HepG2 (cell line): ENCODE data around the gene ADSS1. TPM values are rescaled to one million over a fixed set of nuclear protein-coding genes. Genes with fewer than 3 reads are reported as not detected.

Experiments used
- ELF4 ChIP-seq: sonication (generic); formaldehyde crosslinking; IDR thresholded peaks from 2 replicates; pipeline ENCODE4 v1.5.0; 2020; ENCODE audit warnings: missing genetic modification reagents, mild to moderate bottlenecking, moderate library complexity, borderline replicate concordance
- GABPA ChIP-seq, 2 experiments: IDR thresholded peaks; 2 replicates each; pipeline ENCODE4 v1.6.1; 2011 to 2016; ENCODE audit warnings: low read depth in 2 of 2, low read length in 1 of 2, missing biosample characterization in 1 of 2, missing genetic modification characterization in 1 of 2
- GABPB1 ChIP-seq: IDR thresholded peaks from 2 replicates; pipeline ENCODE4 v1.6.1; 2016; ENCODE audit warnings: mild to moderate bottlenecking, missing genetic modification reagents, moderate library complexity, missing compliant biosample characterization
- JUN ChIP-seq: sonication (generic); formaldehyde crosslinking; IDR thresholded peaks from 2 replicates; pipeline ENCODE4 v1.4.0; 2020; ENCODE audit warnings: mild to moderate bottlenecking, missing genetic modification reagents
- NFE2L1 ChIP-seq: sonication (generic); formaldehyde crosslinking; IDR thresholded peaks from 2 replicates; pipeline ENCODE4 v1.4.0; 2020; ENCODE audit warnings: missing genetic modification reagents, mild to moderate bottlenecking, borderline replicate concordance
- NPAS2 ChIP-seq: sonication (generic); formaldehyde crosslinking; IDR thresholded peaks from 2 replicates; pipeline ENCODE4 v1.8.0; 2022; ENCODE audit warnings: mild to moderate bottlenecking, missing genetic modification reagents, borderline replicate concordance
- SNAI1 ChIP-seq: sonication (generic); formaldehyde crosslinking; IDR thresholded peaks from 2 replicates; pipeline ENCODE4 v1.5.0; 2020; ENCODE audit warnings: mild to moderate bottlenecking, missing genetic modification reagents, borderline replicate concordance
- TBL1XR1 ChIP-seq: fragments of 150-350 bp; IDR thresholded peaks from 2 replicates; pipeline ENCODE4 v1.6.1; 2014; ENCODE audit warnings: borderline replicate concordance, low read length; ENCODE audit not compliant: partially characterized antibody
- WIZ ChIP-seq: sonication (generic); formaldehyde crosslinking; IDR thresholded peaks from 2 replicates; pipeline ENCODE4 v1.5.1; 2020; ENCODE audit warnings: mild to moderate bottlenecking, missing genetic modification reagents
- ZBTB8A ChIP-seq: sonication (generic); formaldehyde crosslinking; IDR thresholded peaks from 2 replicates; pipeline ENCODE4 v1.4.0; 2020; ENCODE audit warnings: mild to moderate bottlenecking, low read depth, missing genetic modification reagents, borderline replicate concordance
- ZKSCAN1 ChIP-seq: fragments of 150-350 bp; IDR thresholded peaks from 2 replicates; pipeline ENCODE4 v1.6.1; 2014; ENCODE audit warnings: low read length
- ZNF263 ChIP-seq: sonication (generic); formaldehyde crosslinking; IDR thresholded peaks from 2 replicates; pipeline ENCODE4 v1.4.0; 2020; ENCODE audit warnings: missing genetic modification reagents
- ZNF530 ChIP-seq: sonication (generic); formaldehyde crosslinking; IDR thresholded peaks from 2 replicates; pipeline ENCODE4 v1.5.0; 2020; ENCODE audit warnings: low read depth, mild to moderate bottlenecking, missing genetic modification reagents
- ZNF782 ChIP-seq: sonication (generic); formaldehyde crosslinking; IDR thresholded peaks from 2 replicates; pipeline ENCODE4 v1.4.0; 2020; ENCODE audit warnings: missing genetic modification reagents, mild to moderate bottlenecking, borderline replicate concordance
- polyA plus RNA-seq, 8 experiments: library from polyadenylated mRNA; depleted of rRNA in 3 of 8; stranded (reverse) in 7 of 8; unstranded in 1 of 8; fragments of >200 nt; fragmentation: Illumina TruSeq in 4 of 8; extraction: Trizol in 4 of 8; gene quantifications; 2 replicates each; pipeline versions ENCODE4 v1.2.1 to v1.2.3, GENCODE V29; 2011 to 2016; ENCODE audit warnings: low read depth in 4 of 8, missing spikeins in 1 of 8, mixed read lengths in 1 of 8; ENCODE audit not compliant: insufficient read depth in 1 of 8
- total RNA-seq, 5 experiments: library from RNA; depleted of rRNA; stranded (reverse); fragments of >200 nt; fragmentation: Illumina TruSeq; extraction: Trizol; gene quantifications; 2 replicates each; pipeline ENCODE4 v1.2.3, GENCODE V29; 2016; ENCODE audit warnings: low read depth in 1 of 5
- TF ChIP-seq, protein P1 (sequence below): IDR thresholded peaks from 2 replicates; pipeline ENCODE4 v1.6.1; 2012; ENCODE audit warnings: low read length, improper control_type of control experiment
- TF ChIP-seq, protein P2 (sequence below): sonication (generic); formaldehyde crosslinking; IDR thresholded peaks from 2 replicates; pipeline ENCODE4 v1.8.0; 2023; ENCODE audit warnings: mild to moderate bottlenecking, missing genetic modification reagents
- TF ChIP-seq, protein P3 (sequence below): sonication (generic); formaldehyde crosslinking; IDR thresholded peaks from 2 replicates; pipeline ENCODE4 v1.4.0; 2020; ENCODE audit warnings: missing genetic modification reagents
- TF ChIP-seq, protein P4 (sequence below): sonication (generic); formaldehyde crosslinking; IDR thresholded peaks from 2 replicates; pipeline ENCODE4 v1.5.0; 2020; ENCODE audit warnings: mild to moderate bottlenecking, missing genetic modification reagents
- TF ChIP-seq, protein P5 (sequence below): sonication (generic); formaldehyde crosslinking; IDR thresholded peaks from 2 replicates; pipeline ENCODE4 v1.4.0; 2020; ENCODE audit warnings: missing genetic modification reagents; ENCODE audit errors: not compliant biosample characterization

Gene ADSS1
- total and polyA plus RNA-seq, 2 of the 13 experiments (the other 11 are each of a cell fraction or from before 2014, with no cell fraction given), result 1.0 to 36.7 TPM

DNA sequence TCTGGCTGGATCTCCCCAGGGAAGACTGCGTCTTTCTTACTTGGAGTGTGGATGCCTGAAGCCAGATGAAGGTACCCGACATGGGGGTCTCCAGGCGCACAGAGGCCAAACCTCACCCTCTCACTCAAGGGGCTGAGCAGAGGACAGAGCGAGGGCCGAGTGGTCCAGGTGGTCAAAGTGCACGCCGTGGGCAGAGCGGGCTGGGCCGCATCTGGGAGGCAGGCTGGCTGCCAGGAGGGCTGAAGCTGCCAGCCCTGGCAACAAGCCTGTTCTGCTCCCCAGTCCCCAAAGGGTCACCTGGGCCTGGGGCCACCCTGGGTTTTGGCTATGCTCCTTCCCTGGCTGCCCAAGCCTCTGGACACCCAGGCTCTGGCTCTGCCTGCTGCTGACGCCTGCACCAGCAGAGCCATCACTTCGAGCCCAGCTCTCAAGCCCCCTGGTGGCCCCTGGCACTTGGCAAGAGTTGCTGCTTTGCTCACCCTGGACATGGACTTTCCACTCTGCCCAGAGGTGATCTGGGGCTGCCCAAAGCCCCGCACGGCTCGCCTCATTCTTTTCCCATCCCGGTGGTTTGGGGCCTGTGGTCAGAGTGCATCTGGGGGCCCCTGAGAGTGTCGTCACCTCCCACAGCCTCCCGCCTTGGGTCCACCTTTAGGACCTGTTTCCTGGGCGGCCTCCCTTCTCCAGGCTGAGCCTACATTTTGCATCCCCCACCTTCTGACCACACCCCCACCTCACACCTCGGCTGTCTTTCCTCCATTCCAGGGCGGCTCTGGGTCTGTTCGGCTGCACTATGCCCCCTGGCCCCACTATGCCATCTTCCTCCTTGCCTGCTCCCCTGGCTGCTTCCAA lies 2.8 kb downstream of the ADSS1 start (continued):
- TF ChIP-seq, protein P1, sequence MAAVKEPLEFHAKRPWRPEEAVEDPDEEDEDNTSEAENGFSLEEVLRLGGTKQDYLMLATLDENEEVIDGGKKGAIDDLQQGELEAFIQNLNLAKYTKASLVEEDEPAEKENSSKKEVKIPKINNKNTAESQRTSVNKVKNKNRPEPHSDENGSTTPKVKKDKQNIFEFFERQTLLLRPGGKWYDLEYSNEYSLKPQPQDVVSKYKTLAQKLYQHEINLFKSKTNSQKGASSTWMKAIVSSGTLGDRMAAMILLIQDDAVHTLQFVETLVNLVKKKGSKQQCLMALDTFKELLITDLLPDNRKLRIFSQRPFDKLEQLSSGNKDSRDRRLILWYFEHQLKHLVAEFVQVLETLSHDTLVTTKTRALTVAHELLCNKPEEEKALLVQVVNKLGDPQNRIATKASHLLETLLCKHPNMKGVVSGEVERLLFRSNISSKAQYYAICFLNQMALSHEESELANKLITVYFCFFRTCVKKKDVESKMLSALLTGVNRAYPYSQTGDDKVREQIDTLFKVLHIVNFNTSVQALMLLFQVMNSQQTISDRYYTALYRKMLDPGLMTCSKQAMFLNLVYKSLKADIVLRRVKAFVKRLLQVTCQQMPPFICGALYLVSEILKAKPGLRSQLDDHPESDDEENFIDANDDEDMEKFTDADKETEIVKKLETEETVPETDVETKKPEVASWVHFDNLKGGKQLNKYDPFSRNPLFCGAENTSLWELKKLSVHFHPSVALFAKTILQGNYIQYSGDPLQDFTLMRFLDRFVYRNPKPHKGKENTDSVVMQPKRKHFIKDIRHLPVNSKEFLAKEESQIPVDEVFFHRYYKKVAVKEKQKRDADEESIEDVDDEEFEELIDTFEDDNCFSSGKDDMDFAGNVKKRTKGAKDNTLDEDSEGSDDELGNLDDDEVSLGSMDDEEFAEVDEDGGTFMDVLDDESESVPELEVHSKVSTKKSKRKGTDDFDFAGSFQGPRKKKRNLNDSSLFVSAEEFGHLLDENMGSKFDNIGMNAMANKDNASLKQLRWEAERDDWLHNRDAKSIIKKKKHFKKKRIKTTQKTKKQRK, result no peak
- TF ChIP-seq ZNF782 (no peak), ZNF263 (CRISPR knock-in tag) (no peak), NPAS2 (CRISPR knock-in tag) (no peak), JUN (CRISPR knock-in tag) (no peak), ELF4 (CRISPR knock-in tag) (no peak), ZBTB8A (no peak), ZKSCAN1 (no peak), SNAI1 (CRISPR knock-in tag) (no peak), GABPB1 (CRISPR knock-in tag) (peak; percentile 35; the same call in 1 of the 2 replicates), NFE2L1 (CRISPR knock-in tag) (no peak), WIZ (CRISPR knock-in tag) (no peak), ZNF530 (CRISPR knock-in tag) (no peak), GABPA (IDR thresholded peaks at IDR 0.05; ENCODE audit: low read depth, low read length) (no peak), GABPA (CRISPR knock-in tag; IDR thresholded peaks at IDR 0.05; ENCODE audit: low read depth) (no peak), TBL1XR1 (no peak)
- TF ChIP-seq, protein P2, sequence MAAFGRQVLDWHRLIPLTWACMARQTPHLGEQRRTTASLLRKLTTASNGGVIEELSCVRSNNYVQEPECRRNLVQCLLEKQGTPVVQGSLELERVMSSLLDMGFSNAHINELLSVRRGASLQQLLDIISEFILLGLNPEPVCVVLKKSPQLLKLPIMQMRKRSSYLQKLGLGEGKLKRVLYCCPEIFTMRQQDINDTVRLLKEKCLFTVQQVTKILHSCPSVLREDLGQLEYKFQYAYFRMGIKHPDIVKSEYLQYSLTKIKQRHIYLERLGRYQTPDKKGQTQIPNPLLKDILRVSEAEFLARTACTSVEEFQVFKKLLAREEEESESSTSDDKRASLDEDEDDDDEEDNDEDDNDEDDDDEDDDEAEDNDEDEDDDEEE (CRISPR knock-in tag), result no peak
- TF ChIP-seq, protein P3, sequence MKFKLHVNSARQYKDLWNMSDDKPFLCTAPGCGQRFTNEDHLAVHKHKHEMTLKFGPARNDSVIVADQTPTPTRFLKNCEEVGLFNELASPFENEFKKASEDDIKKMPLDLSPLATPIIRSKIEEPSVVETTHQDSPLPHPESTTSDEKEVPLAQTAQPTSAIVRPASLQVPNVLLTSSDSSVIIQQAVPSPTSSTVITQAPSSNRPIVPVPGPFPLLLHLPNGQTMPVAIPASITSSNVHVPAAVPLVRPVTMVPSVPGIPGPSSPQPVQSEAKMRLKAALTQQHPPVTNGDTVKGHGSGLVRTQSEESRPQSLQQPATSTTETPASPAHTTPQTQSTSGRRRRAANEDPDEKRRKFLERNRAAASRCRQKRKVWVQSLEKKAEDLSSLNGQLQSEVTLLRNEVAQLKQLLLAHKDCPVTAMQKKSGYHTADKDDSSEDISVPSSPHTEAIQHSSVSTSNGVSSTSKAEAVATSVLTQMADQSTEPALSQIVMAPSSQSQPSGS (CRISPR knock-in tag), result no peak; the same call in 1 of the 2 replicates
- TF ChIP-seq, protein P4, sequence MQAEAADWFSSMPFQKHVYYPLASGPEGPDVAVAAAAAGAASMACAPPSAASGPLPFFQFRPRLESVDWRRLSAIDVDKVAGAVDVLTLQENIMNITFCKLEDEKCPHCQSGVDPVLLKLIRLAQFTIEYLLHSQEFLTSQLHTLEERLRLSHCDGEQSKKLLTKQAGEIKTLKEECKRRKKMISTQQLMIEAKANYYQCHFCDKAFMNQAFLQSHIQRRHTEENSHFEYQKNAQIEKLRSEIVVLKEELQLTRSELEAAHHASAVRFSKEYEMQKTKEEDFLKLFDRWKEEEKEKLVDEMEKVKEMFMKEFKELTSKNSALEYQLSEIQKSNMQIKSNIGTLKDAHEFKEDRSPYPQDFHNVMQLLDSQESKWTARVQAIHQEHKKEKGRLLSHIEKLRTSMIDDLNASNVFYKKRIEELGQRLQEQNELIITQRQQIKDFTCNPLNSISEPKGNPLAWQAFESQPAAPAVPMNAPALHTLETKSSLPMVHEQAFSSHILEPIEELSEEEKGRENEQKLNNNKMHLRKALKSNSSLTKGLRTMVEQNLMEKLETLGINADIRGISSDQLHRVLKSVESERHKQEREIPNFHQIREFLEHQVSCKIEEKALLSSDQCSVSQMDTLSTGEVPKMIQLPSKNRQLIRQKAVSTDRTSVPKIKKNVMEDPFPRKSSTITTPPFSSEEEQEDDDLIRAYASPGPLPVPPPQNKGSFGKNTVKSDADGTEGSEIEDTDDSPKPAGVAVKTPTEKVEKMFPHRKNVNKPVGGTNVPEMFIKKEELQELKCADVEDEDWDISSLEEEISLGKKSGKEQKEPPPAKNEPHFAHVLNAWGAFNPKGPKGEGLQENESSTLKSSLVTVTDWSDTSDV (CRISPR knock-in tag), result no peak
- TF ChIP-seq, protein P5, sequence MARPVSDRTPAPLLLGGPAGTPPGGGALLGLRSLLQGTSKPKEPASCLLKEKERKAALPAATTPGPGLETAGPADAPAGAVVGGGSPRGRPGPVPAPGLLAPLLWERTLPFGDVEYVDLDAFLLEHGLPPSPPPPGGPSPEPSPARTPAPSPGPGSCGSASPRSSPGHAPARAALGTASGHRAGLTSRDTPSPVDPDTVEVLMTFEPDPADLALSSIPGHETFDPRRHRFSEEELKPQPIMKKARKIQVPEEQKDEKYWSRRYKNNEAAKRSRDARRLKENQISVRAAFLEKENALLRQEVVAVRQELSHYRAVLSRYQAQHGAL (CRISPR knock-in tag), result no peak
